ENCODE measurements around the gene MED16.
"Not testable (repeated sequence)": the region's sequence is repeated elsewhere in the genome, so short reads cannot be mapped to it uniquely, and the experiment has no call there.

Gene MED16

DNA sequence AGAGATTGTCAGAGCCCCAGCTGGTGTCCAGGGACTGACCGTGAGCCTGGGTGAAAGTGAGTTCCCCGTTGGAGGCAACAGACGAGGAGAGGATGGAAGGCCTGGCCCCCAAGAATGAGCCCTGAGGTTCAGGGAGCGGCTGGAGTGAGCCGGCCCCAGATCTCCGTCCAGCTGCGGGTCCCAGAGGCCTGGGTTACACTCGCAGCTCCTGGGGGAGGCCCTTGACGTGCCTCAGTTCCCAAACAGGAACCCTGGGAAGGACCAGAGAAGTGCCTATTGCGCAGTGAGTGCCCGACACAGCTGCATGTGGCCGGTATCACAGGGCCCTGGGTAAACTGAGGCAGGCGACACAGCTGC is 42.0 kb downstream of the MED16 start:
- DNase-seq: no peak

- DNase-seq: no peak
These were observed 42.6 kb downstream of the MED16 start for GRCh38 chr19:850221-850978.

DNA sequence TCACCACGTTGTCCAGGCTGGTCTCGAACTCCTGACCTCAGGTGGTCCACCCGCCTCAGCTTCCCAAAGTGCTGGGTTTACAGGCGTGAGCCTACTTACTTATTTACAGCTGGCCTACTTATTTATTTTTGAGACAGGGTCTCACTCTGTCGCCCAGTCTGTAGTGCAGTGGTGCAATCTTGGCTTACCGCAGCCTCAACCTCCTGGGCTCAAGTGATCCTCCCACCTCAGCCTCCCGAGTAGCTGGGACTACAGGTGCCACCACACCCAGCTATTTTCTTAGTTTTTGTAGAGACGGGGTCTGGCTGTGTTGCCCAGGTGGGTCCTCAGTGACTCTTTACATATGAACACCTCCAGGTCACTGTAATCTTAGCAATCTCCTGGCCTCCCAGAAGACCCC is 43.8 kb downstream of the MED16 start:
- not testable (repeated sequence) for DNase-seq

DNA sequence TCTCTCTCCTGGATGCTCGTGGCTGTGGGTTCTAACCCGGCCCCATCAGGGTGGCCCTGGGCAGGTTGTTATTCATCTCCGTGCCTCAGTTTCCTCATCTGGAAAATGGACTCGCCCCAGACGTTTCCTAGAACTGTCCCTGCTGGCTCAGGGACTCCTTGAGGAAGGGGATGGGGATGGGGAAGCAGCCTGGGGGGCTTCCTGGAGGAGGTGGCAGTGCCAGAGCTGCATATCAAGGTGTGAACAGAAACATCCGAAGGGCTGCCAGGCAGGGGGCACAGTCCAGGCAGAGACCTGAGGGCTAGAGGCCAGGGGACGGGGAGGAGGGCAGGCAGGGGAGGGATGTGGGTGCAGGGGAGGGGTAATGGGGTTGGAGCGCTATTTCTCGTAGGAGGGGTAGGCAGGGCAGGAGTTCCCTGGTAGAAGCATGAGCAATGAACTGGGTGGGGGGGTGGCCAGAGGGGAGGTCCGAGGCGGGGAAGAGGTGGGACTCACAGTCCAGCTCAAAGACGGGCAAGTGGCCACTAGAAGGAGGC is 44.5 kb downstream of the MED16 start:
- DNase-seq: no peak

DNA sequence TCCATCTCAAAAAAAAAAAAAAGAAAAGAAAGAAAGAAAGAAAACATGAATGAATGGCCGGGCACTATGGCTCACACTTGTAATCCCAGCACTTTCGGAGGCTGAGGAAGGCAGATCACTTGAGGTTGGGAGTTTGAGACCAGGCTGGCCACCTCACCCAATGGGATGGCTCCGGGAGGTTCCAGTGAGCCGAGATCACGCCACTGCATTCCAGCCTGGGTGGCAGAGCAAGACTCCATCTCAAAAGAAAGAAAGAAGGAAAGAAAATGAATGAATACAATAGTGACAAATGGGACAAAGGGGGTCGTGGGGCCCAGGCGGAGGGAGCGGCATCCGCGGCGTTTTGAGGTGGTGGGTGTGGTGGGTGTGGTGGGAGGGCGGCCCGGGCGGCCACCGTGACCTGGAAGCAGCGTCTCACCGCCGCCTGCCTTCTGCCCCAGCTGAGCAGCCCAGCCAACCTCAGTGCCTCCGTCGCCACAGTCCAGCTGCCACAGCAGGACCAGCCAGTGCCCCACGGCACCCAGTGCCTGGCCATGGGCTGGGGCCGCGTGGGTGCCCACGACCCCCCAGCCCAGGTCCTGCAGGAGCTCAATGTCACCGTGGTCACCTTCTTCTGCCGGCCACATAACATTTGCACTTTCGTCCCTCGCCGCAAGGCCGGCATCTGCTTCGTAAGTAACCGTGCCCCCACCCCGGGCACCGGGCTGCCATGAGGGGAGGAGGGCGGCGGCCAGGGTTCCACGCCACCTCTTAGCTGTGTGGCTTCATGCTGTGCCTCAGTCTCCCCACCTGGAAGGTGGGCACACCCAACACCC is 47.1 kb downstream of the MED16 start:
- DNase-seq: no peak

DNA sequence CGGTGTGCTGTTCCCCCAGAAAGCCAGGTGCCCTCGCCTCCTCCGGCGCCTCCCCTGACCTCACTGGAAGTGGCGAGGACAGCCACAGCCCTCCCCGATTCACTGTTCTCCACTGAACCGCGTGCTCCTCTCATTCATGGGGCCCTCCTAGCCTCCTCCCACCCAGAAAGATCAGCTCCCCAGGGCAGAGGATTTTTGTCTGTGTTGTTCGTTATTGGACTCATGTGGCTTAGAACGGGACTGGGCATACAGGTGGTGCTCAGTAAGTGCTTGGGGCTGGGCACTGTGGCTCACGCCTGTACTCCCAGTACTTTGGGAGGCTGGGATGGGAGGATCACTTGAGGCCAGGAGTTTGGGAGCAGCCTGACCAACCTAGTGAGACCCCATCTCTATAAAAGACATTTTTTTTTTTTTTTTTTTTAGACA is 48.4 kb downstream of the MED16 start:
- DNase-seq: no peak

DNA sequence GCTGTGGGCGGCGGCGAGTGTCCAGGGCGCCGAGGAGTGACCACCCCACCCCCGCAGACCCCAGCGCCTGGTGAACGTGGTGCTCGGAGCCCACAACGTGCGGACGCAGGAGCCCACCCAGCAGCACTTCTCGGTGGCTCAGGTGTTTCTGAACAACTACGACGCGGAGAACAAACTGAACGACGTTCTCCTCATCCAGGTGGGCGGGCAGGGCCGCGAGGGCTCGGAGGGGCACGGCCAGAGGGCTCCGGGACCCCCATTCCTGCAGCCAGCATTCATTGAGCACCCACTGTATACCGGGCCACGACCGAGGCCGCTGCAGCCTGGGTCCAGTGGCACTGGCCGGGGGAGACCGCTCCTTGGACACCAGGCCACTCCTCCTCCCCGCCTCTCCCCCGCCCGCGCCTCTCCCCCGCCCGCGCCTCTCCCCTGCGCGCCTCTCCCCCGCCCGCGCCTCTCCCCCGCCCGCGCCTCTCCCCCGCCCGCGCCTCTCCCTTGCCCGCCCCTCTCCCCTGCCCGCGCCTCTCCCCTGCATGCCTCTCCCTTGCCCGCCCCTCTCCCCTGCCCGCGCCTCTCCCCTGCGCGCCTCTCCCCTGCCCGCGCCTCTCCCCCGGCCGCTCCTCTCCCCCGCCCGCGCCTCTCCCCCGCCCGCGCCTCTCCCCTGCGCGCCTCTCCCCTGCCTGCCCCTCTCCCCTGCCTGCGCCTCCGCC is 49.0 kb downstream of the MED16 start:
- DNase-seq: no peak

- DNase-seq: no peak
These were observed 49.7 kb downstream of the MED16 start for GRCh38 chr19:843180-843835.

- DNase-seq: not testable (repeated sequence)
These were observed 50.2 kb downstream of the MED16 start for GRCh38 chr19:842802-843179.

DNA sequence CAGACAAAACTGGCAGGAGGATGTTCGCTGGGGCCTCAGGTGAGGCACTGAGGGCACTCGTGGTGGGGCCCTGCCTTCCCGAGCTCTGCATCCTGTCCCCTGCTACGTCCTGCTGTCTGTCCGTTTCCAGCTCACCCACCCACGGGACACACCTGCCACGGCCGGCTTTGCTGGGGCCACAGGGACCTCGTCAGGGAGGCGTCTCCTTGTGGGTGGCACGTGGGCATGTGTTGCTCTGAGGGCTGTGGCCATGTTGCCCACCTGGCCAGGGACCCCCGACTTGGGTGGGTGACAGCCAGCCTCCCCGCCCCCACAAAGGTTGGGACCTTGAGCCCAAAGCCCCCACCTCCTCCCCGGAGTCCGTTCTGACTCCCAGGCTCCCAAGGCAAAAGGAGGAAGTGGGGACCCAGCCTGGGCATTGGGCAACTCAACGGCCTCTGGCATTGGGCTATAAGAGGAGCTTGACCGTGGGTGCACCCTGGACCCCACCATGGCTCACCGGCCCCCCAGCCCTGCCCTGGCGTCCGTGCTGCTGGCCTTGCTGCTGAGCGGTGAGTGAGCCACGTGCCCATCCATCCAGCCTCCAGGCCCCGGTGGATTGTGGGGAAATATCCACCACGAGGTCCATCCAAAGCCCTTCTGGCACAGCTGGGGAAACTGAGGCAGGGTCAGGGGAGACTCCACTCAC is 52.3 kb downstream of the MED16 start, which contains the start of gene PRTN3:
PRTN3 (plus strand) TSS at position 481 of the 688 bp plus-strand sequence; CDS start at position 491, 10 bp downstream.
- no peak for DNase-seq

DNA sequence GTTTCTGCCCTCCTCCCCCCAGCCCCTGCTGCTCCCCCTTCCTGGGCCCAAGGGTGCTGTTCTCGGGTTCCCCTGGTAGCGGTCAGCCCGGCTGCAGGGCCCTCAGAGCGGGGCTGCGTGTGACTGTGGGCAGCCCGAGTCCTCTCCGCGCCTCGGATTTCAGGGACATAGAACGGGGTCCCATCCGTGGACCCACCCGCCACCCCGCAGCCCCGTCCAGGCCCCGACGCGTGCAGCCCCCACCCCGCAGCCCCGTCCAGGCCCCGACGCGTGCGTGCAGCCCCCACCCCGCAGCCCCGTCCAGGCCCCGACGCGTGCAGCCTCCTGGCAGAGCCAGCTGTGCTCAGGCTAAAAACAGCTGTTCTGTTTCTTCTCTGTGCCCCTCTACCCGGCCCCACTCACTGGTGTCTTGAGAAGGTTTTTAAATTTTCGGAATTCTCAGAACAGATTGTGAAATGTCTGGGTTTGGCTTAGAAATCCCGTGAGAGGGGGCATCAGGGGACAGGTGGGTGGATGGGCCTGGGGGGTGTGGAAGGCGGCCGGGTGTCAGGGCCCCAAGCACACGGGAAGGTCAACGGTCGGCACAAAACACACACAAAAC is 57.7 kb downstream of the MED16 start:
- no peak for DNase-seq

DNA sequence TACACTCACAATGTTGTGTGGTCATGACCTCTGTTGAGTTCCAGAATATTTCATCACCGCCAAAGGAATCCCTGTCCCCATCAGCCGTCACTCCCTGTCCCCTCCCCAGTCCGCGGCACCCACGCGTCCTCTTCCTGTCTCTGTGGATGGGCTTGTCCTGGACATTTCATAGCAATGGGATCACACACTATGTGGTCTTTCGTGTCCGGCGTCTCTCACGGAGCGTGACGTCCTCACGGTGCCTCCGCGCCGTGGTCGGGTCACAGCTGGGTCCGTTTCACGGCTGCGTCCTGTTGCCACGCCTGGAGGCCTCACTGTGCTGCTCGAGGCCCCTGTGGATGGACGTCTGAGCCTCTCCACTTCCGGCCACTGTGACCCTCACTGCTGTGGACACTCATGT is 58.8 kb downstream of the MED16 start:
- DNase-seq: no peak

DNA sequence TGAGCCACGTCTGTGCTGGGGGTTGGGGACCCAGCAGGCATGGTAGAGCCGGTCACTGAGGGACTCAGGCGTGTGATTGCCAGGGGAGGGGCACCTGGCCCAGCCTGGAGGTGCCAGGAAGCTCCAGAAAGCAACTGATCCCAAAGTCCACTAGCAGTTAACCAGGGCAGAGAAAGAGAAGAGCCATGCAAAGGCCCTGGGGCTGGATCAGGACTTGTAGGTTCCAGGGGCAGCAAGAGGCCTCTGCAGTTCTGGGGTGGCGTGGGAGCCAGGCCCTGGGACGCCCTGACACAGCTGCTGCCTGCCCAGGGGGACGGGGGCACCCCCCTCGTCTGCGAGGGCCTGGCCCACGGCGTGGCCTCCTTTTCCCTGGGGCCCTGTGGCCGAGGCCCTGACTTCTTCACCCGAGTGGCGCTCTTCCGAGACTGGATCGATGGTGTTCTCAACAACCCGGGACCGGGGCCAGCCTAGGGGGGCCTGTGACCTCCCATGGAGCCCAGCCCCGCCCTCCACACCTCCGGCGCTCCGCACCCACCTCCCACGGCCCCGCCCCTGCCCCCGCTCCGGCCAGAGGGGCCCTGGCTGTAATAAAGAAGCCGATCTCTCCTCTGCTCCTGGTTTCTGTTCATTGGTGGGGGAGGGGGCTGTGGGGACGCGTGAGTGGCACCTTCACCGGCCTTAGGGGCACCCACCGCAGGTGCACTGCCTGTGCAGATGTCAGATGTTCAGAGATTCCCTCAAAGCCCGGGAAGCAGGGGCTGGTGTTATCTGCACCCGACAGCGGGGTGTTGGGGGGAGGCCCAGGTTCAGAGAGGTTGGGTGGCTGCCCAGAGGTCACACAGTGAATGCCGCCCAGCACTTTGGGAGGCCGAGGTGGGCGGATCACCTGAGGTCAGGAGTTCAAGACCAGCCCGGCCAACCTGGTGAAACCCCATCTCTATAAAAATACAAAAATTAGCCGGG is 61.3 kb downstream of the MED16 start:
- DNase-seq: no peak

DNA sequence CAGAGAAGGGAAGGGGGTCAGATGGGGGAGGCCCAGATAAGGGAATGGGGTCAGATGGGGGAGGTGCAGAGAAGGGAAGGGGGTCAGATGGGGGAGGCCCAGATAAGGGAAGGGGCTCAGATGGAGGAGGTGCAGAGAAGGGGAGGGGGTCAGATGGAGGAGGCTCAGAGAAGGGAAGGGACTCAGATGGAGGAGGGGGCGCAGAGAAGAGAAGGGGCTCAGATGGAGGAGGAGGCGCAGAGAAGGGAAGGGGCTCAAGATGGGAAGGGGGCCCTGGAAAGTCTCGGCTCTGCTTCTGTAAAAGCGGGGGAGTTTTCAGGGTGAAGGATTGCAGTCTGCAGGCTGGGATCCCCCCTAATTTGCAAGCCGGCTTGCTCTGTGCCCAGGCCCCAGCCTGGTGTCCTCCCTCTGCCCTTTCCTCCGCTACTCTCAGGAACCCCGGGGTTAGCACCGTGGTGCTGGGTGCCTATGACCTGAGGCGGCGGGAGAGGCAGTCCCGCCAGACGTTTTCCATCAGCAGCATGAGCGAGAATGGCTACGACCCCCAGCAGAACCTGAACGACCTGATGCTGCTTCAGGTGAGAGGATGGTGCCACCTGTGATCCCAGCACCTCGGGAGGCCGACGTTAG is 63.7 kb downstream of the MED16 start:
- no peak for DNase-seq

DNA sequence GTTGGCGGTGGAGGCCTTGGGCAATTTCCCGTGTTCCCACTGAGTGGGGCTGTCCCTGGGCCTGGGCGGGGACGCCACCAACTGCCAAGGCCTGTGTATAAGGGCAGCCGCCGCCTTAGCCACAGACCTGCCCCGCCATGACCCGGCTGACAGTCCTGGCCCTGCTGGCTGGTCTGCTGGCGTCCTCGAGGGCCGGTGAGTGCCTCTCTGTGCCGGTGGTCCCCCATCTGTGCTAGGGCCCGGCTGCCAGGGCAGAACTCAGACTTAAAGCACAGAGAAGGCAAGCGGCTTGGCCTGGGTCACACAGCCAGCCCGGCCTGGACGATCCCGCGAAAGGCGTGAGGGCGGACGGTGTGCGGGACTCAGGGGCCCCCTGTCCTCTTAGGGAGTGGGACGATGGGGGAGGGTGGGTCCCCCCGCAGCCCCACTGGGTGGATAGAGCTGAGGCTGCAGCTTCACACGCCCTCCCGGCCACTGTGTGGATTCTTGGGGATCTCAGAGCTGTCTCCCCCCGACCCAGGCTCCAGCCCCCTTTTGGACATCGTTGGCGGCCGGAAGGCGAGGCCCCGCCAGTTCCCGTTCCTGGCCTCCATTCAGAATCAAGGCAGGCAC is 65.2 kb downstream of the MED16 start, which contains the start of gene AZU1:
AZU1 (plus strand) TSS at position 128 of the 612 bp plus-strand sequence; CDS start at position 138, 10 bp downstream.
- no peak for DNase-seq

DNA sequence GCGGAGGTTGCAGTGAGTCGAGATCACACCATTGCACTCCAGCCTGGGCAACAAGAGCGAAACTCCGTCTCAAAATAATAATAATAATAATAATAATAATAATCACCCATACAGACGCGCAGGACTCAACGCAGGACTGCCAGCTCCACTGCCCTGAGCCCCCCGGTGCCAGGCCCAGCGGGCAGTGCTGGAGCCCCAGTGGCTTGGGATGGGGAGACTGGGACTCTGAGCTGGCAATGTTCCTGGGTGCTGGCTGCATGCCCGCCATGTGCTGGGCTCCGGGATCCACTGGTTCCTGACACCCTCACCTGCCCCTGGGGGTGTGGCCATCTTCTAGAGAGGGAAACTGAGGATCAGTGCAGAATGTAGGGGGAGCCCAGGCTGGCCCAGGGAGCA is 65.7 kb downstream of the MED16 start:
- DNase-seq: no peak

GRCh38 chr19:825897-826644 is 66.9 kb downstream of the MED16 start:
- no peak for DNase-seq

GRCh38 chr19:824885-825284 is 68.1 kb downstream of the MED16 start:
- DNase-seq: no peak
